Duodenal mucosa (tissue), 2 donors: ENCODE results near the gene NCAN.

ENCODE experiments used
- H3K27ac ChIP-seq: one replicate; pipeline ENCODE4 v1.7.0; 2013; ENCODE audit warnings: low read depth, low read length
- H3K27me3 ChIP-seq, 2 donors: one replicate each; pipeline ENCODE4 v1.7.0; 2013; ENCODE audit warnings: low read length in 2 of 2, control low read depth in 1 of 2; ENCODE audit not compliant: insufficient read depth in 2 of 2, control insufficient read depth in 1 of 2
- H3K36me3 ChIP-seq, 2 donors: one replicate each; pipeline ENCODE4 v1.7.0; 2013; ENCODE audit warnings: low read length in 2 of 2, control low read depth in 1 of 2; ENCODE audit not compliant: insufficient read depth in 2 of 2, control insufficient read depth in 1 of 2
- H3K4me1 ChIP-seq, 2 donors: one replicate each; pipeline ENCODE4 v1.7.0; 2013; ENCODE audit warnings: low read length in 2 of 2, control low read depth in 1 of 2; ENCODE audit not compliant: insufficient read depth in 2 of 2, control insufficient read depth in 1 of 2
- H3K4me3 ChIP-seq, 2 donors: one replicate each; pipeline ENCODE4 v1.7.0; 2013; ENCODE audit warnings: low read length in 2 of 2, low read depth in 1 of 2
- H3K9ac ChIP-seq, 2 donors: one replicate each; pipeline ENCODE4 v1.7.0; 2013; ENCODE audit warnings: low read length in 2 of 2, low read depth in 1 of 2
- H3K9me3 ChIP-seq, 2 donors: one replicate each; pipeline ENCODE4 v1.7.0; 2013; ENCODE audit warnings: low read length in 2 of 2, control low read depth in 1 of 2; ENCODE audit not compliant: control insufficient read depth in 1 of 2

NCAN gene

GRCh38 chr19:19279853-19280252 lies 68.1 kb downstream of the NCAN start:
- no peak overlapping the region for H3K9ac ChIP-seq
- H3K27me3 ChIP-seq, result no peaks in the 10 kb centered on the region
- H3K4me3 ChIP-seq, result no peak overlapping the region
- no peak overlapping the region for H3K27ac ChIP-seq
- H3K4me1 ChIP-seq, result peaks cover 10% of the 10 kb centered on the region in 2 donors
- peaks cover 21 to 76% of the 10 kb centered on the region in 2 donors for H3K36me3 ChIP-seq
- no peaks in the 10 kb centered on the region for H3K9me3 ChIP-seq

GRCh38 chr19:19280561-19280960 lies 68.8 kb downstream of the NCAN start:
- Histone ChIP-seq H3K36me3 (peaks cover 19 to 79% of the 10 kb centered on the region in 2 donors), H3K27ac (no peak overlapping the region)

GRCh38 chr19:19285686-19286085 lies 73.9 kb downstream of the NCAN start:
- Histone ChIP-seq H3K27me3 (no peaks in the 10 kb centered on the region), H3K4me3 (no peak overlapping the region), H3K36me3 (peaks cover 5 to 71% of the 10 kb centered on the region in 2 donors), H3K4me1 (no peaks in the 10 kb centered on the region), H3K27ac (no peak overlapping the region), H3K9ac (no peak overlapping the region), H3K9me3 (no peaks in the 10 kb centered on the region)

More at GRCh38 chr19:19280561-19280960, 68.8 kb downstream of the NCAN start:
- peaks cover 2 to 3% of the 10 kb centered on the region in 2 donors for H3K4me1 ChIP-seq
- H3K4me3 ChIP-seq, result no peak overlapping the region
- no peaks in the 10 kb centered on the region for H3K9me3 ChIP-seq
- no peak overlapping the region for H3K9ac ChIP-seq
- H3K27me3 ChIP-seq, result no peaks in the 10 kb centered on the region

- Histone ChIP-seq H3K9me3 (no peaks in the 10 kb centered on the region), H3K27me3 (no peaks in the 10 kb centered on the region), H3K36me3 (peaks cover 14 to 65% of the 10 kb centered on the region in 2 donors), H3K27ac (no peak overlapping the region), H3K9ac (no peak overlapping the region), H3K4me3 (no peak overlapping the region), H3K4me1 (no peaks in the 10 kb centered on the region)
These were observed 80.8 kb downstream of the NCAN start for GRCh38 chr19:19292607-19293006.

GRCh38 chr19:19294914-19295313 lies 83.2 kb downstream of the NCAN start:
- Histone ChIP-seq H3K9ac (no peak overlapping the region), H3K27ac (no peak overlapping the region), H3K4me3 (no peak overlapping the region), H3K27me3 (no peaks in the 10 kb centered on the region), H3K4me1 (no peaks in the 10 kb centered on the region), H3K36me3 (peaks cover 17 to 52% of the 10 kb centered on the region in 2 donors), H3K9me3 (no peaks in the 10 kb centered on the region)

GRCh38 chr19:19296953-19297689 lies 85.4 kb downstream of the NCAN start:
- H3K9me3 ChIP-seq, result no peaks in the 10 kb centered on the region
- no peak overlapping the region for H3K9ac ChIP-seq
- H3K4me3 ChIP-seq, result no peak overlapping the region
- H3K27ac ChIP-seq, result no peak overlapping the region
- no peaks in the 10 kb centered on the region for H3K4me1 ChIP-seq
- H3K36me3 ChIP-seq, result peaks cover 26 to 65% of the 10 kb centered on the region in 2 donors
- H3K27me3 ChIP-seq, result no peaks in the 10 kb centered on the region

GRCh38 chr19:19297759-19298158 lies 86.0 kb downstream of the NCAN start:
- H3K9me3 ChIP-seq, result no peaks in the 10 kb centered on the region
- no peaks in the 10 kb centered on the region for H3K4me1 ChIP-seq
- no peaks in the 10 kb centered on the region for H3K27me3 ChIP-seq
- no peak overlapping the region for H3K27ac ChIP-seq
- H3K9ac ChIP-seq, result no peak overlapping the region
- H3K36me3 ChIP-seq, result peaks cover 28 to 65% of the 10 kb centered on the region in 2 donors
- H3K4me3 ChIP-seq, result no peak overlapping the region

- Histone ChIP-seq H3K27me3 (no peaks in the 10 kb centered on the region), H3K4me3 (no peak overlapping the region), H3K4me1 (no peaks in the 10 kb centered on the region), H3K27ac (no peak overlapping the region), H3K36me3 (peaks cover 39 to 70% of the 10 kb centered on the region in 2 donors), H3K9ac (no peak overlapping the region), H3K9me3 (no peaks in the 10 kb centered on the region)
These were observed 88.9 kb downstream of the NCAN start for GRCh38 chr19:19300613-19301012.
